Measurements from ENCODE around the gene FLG.
"Not testable (repeated sequence)": the region's sequence is repeated elsewhere in the genome, so short reads cannot be mapped to it uniquely, and the experiment has no call there.

The FLG gene

DNA sequence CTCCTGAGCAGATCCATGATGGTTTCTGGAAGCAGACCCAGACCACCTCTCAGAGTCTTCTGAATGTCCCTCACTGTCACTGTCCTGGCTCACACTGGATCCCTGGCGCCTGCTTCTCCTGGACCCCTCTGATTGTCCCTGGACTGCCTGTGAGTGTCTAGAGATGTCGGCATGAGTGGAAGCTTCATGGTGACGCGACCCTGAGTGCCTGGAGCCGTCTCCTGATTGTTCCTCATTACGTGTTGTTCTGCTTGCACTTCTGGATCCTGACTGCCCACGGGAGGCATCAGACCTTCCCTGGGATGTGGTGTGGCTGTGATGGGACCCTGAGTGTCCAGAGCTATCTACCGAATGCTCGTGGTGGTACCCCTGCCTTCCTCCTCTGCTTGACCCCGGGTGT is 18.9 kb downstream of the FLG start:
- in situ Hi-C loops (cut with HindIII; ENCODE audit: low pct_ligation_motif_present, low pct_unique_long_range_greater_than_20kb, low sequenced_read_pairs); DNase-seq: not testable (repeated sequence)

DNA sequence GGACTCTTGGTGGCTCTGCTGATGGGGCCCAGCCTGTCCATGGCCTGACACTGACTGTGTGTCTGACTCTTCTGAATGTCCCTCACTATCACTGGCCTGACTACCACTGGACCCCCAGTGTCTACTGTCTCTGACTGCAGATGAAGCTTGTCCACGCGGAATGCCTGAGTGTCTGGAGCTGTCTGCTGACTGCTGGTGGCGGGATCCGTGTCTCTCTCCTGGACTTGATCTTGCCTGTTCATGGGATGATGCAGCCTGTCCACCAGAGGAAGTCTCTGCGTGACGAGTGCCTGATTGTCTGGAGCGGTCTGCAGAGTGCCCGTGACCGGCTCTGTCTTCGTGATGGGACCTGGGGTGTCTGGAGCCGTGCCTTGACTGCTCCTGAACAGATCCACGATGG is 20.3 kb downstream of the FLG start:
- in situ Hi-C loops (cut with HindIII; ENCODE audit: low pct_ligation_motif_present, low pct_unique_long_range_greater_than_20kb, low sequenced_read_pairs); DNase-seq: not testable (repeated sequence)

DNA sequence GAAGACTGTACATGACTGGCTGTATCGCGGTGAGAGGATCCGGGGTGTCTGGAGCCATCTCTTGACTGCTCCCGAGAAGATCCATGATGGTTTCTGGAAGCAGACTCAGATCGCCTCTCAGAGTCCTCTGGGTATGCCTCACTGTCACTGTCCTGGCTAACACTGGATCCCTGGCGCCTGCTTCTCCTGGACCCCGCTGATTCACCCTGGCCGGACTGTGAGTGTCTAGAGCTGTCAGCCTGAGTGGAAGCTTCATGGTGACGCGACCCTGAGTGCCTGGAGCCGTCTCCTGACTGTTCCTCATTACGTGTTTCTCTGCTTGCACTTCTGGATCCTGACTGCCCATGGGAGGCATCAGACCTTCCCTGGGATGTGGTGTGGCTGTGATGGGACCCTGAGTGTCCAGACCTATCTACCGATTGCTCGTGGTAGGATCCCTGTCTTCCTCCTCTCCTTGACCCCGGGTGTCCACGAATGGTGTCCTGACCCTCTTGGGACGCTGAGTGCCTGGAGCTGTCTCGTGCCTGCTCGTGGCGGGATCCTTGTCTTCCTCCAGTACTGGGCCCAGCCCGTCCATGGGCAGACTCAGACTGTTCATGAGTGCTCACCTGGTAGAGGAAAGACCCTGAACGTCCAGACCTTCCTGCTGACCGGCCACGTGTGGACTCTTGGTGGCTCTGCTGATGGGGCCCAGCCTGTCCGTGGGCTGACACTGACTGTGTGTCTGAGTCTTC is 21.7 kb downstream of the FLG start:
- in situ Hi-C loops (cut with HindIII; ENCODE audit: low pct_ligation_motif_present, low pct_unique_long_range_greater_than_20kb, low sequenced_read_pairs); DNase-seq: not testable (repeated sequence)

DNA sequence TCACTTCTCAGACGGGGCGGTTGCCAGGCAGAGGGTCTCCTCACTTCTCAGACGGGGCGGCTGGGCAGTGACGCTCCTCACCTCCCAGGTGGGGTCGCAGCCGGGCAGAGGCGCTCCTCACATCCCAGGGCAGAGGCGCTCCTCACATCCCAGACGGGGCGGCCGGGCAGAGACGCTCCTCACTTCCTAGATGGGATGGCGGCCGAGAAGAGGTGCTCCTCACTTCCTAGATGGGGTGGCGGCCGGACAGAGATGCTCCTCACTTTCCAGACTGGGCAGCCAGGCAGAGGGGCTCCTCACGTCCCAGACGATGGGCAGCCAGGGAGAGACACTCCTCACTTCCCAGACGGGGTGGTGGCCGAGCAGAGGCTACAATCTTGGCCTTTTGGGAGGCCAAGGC is 68.6 kb downstream of the FLG start:
- DNase-seq; in situ Hi-C loops (cut with HindIII; ENCODE audit: low pct_ligation_motif_present, low pct_unique_long_range_greater_than_20kb, low sequenced_read_pairs): not testable (repeated sequence)

Measured in ACHN (cell line).